ENCODE measurements around the gene GLRA2. TPM values are rescaled to one million over a fixed set of nuclear protein-coding genes. Genes with fewer than 3 reads are reported as not detected.

Gene GLRA2
- polyA plus RNA-seq, 1 of the 3 experiments (the other 2 are of a cell fraction): not detected

DNA sequence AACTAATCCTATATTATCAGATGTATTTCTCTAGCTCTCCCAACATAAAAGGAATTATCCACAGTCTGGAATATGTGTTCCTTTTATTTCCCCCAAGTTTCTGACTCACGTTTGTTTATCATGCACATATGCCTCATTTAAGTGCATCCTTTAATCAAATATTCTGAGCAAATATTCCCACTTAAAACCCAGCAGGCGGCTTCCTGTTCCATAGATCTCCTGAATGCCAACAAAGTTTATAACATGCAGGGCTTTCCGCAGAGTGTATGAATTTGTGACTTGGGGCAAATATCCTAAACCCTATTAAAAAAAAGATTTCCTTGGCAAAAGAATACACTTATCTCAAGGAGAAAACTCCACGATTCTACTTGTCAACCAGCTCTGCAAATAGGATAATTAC lies 16.9 kb downstream of the GLRA2 start:
- no peaks in the 10 kb centered on the region for H4K20me1 ChIP-seq (ENCODE audit: insufficient read depth)
- no peak overlapping the region for H2AFZ ChIP-seq (ENCODE audit: low read depth)
- H3K9ac ChIP-seq: no peak overlapping the region
- TF ChIP-seq, protein P1, sequence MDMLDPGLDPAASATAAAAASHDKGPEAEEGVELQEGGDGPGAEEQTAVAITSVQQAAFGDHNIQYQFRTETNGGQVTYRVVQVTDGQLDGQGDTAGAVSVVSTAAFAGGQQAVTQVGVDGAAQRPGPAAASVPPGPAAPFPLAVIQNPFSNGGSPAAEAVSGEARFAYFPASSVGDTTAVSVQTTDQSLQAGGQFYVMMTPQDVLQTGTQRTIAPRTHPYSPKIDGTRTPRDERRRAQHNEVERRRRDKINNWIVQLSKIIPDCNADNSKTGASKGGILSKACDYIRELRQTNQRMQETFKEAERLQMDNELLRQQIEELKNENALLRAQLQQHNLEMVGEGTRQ (IDR thresholded peaks at IDR 0.05; ENCODE audit: borderline replicate concordance, low read depth, low read length): no peak
- no peak for TF ChIP-seq NRF1 (IDR thresholded peaks at IDR 0.05; ENCODE audit: low read depth, low read length)
- no peak for TF ChIP-seq CHD2 (IDR thresholded peaks at IDR 0.05; ENCODE audit: low read length, partially characterized antibody)
- TF ChIP-seq GATA2 (CRISPR knock-in tag; IDR thresholded peaks at IDR 0.05): no peak
- TF ChIP-seq, protein P2, sequence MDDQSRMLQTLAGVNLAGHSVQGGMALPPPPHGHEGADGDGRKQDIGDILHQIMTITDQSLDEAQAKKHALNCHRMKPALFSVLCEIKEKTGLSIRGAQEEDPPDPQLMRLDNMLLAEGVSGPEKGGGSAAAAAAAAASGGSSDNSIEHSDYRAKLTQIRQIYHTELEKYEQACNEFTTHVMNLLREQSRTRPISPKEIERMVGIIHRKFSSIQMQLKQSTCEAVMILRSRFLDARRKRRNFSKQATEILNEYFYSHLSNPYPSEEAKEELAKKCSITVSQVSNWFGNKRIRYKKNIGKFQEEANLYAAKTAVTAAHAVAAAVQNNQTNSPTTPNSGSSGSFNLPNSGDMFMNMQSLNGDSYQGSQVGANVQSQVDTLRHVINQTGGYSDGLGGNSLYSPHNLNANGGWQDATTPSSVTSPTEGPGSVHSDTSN (IDR thresholded peaks at IDR 0.05): no peak
- no peak for TF ChIP-seq FOXM1 (IDR thresholded peaks at IDR 0.05; ENCODE audit: low read depth)
- TF ChIP-seq RXRA (IDR thresholded peaks at IDR 0.05; ENCODE audit: borderline replicate concordance, low read depth): no peak
- no peak for TF ChIP-seq YY1 (IDR thresholded peaks at IDR 0.05; ENCODE audit: low read depth)
- no peak for TF ChIP-seq MXI1 (IDR thresholded peaks at IDR 0.05; ENCODE audit: low read depth, low read length)
- TF ChIP-seq SMC3 (IDR thresholded peaks at IDR 0.05; ENCODE audit: low read depth, low read length): no peak
- TF ChIP-seq JUND (IDR thresholded peaks at IDR 0.05): no peak
- no peak for TF ChIP-seq FOSL2 (IDR thresholded peaks at IDR 0.05; ENCODE audit: borderline replicate concordance, low read depth)
- TF ChIP-seq POLR2AphosphoS5 (IDR thresholded peaks at IDR 0.05; ENCODE audit: low read depth, low read length): no peak
- no peak for TF ChIP-seq TAF1 (IDR thresholded peaks at IDR 0.05; ENCODE audit: borderline replicate concordance, low read depth, low read length)
- no peak for TF ChIP-seq TCF12 (IDR thresholded peaks at IDR 0.05)
- no peaks in the 10 kb centered on the region for H3K27me3 ChIP-seq (ENCODE audit: insufficient read depth)
- CTCF ChIA-PET: no interaction called here
- H3K4me1 ChIP-seq (ENCODE audit: control insufficient read depth in 1 of 2, insufficient read depth in 2 of 2, low read depth in 1 of 2, low read length in 1 of 2): no peaks in the 10 kb centered on the region
- H3K4me2 ChIP-seq: no peak overlapping the region
- no peaks in the 10 kb centered on the region for H3K36me3 ChIP-seq (replicated peaks in 1 of 2; ENCODE audit: control insufficient read depth in 1 of 2, insufficient read depth in 2 of 2, low read length in 1 of 2)
- DNase-seq: no peak
- under 1% methylated on average over 4 of the region's 4 CpGs for WGBS (ENCODE audit: low lambda C conversion rate)
- no peak overlapping the region for H3K27ac ChIP-seq (ENCODE audit: low read depth in 2 of 2, low read length in 1 of 2)
- no peaks in the 10 kb centered on the region for H3K9me3 ChIP-seq
- H3K9me2 ChIP-seq: no peaks in the 10 kb centered on the region
- H3K79me2 ChIP-seq (ENCODE audit: insufficient read depth): no peaks in the 10 kb centered on the region
- no peak overlapping the region for H3K4me3 ChIP-seq (ENCODE audit: low read depth in 2 of 2, low read length in 1 of 2)
- POLR2A ChIA-PET: no interaction called here
- H3F3A ChIP-seq (replicated peaks; ENCODE audit: insufficient read depth): no peaks in the 10 kb centered on the region

- Histone ChIP-seq H3K9ac (no peak overlapping the region), H3F3A (replicated peaks; ENCODE audit: insufficient read depth) (no peaks in the 10 kb centered on the region), H3K27ac (ENCODE audit: low read depth in 2 of 2, low read length in 1 of 2) (no peak overlapping the region), H2AFZ (ENCODE audit: low read depth) (no peak overlapping the region), H3K27me3 (ENCODE audit: insufficient read depth) (no peaks in the 10 kb centered on the region), H3K4me1 (ENCODE audit: control insufficient read depth in 1 of 2, insufficient read depth in 2 of 2, low read depth in 1 of 2, low read length in 1 of 2) (no peaks in the 10 kb centered on the region), H3K4me3 (ENCODE audit: low read depth in 2 of 2, low read length in 1 of 2) (no peak overlapping the region), H3K4me2 (no peak overlapping the region), H3K9me2 (no peaks in the 10 kb centered on the region), H3K36me3 (replicated peaks in 1 of 2; ENCODE audit: control insufficient read depth in 1 of 2, insufficient read depth in 2 of 2, low read length in 1 of 2) (no peaks in the 10 kb centered on the region), H4K20me1 (ENCODE audit: insufficient read depth) (no peaks in the 10 kb centered on the region), H3K9me3 (no peaks in the 10 kb centered on the region), H3K79me2 (ENCODE audit: insufficient read depth) (no peaks in the 10 kb centered on the region)
- no peak for DNase-seq
- ChIA-PET CTCF (no interaction called here), POLR2A (no interaction called here)
- WGBS (ENCODE audit: low lambda C conversion rate): 20% methylated on average over 3 of the region's 3 CpGs
- no peak for TF ChIP-seq MAX (IDR thresholded peaks at IDR 0.05; ENCODE audit: low read depth)
- no peak for TF ChIP-seq EZH2phosphoT487 (IDR thresholded peaks at IDR 0.05; ENCODE audit: borderline replicate concordance, low read depth)
- no peak for TF ChIP-seq CHD2 (IDR thresholded peaks at IDR 0.05; ENCODE audit: low read length, partially characterized antibody)
Measured at GRCh38 chrX:14554131-14554715, 24.9 kb downstream of the GLRA2 start.
